Non-pigmented ciliary epithelial cell (primary cell): ENCODE data around the gene G6PC3.

Source experiments
- DNase-seq: peaks from one replicate; pipeline ENCODE4 v3.0.0-alpha.2; 2010; ENCODE audit warnings: low read depth

G6PC3 gene

GRCh38 chr17:44061446-44061845 lies 9.1 kb upstream of the G6PC3 start:
- DNase-seq: no peak

- no peak for DNase-seq
Measured at GRCh38 chr17:44062871-44063270, 7.7 kb upstream of the G6PC3 start.

GRCh38 chr17:44063704-44064639 lies 6.6 kb upstream of the G6PC3 start:
- no peak for DNase-seq

GRCh38 chr17:44065668-44066203 lies 4.8 kb upstream of the G6PC3 start:
- DNase-seq: no peak

- peak; percentile 54 for DNase-seq
Measured at GRCh38 chr17:44066204-44066930, 4.2 kb upstream of the G6PC3 start, which contains the start of gene LSM12. LSM12 (minus strand) TSS chr17:44066671; CDS start chr17:44066587, 84 bp downstream.

GRCh38 chr17:44067545-44067940 lies 3.0 kb upstream of the G6PC3 start:
- no peak for DNase-seq

GRCh38 chr17:44069974-44070454 lies 521 bp upstream of the G6PC3 start:
- DNase-seq: no peak

GRCh38 chr17:44071198-44071520 lies 624 bp downstream of the G6PC3 start:
- DNase-seq: peak; percentile 60

GRCh38 chr17:44071772-44072171 lies 1.2 kb downstream of the G6PC3 start:
- DNase-seq: no peak

GRCh38 chr17:44074231-44074910 lies 3.8 kb downstream of the G6PC3 start:
- no peak for DNase-seq

- DNase-seq: no peak
Measured at GRCh38 chr17:44074911-44075285, 4.4 kb downstream of the G6PC3 start.

GRCh38 chr17:44075598-44076293 lies 5.2 kb downstream of the G6PC3 start:
- no peak for DNase-seq

GRCh38 chr17:44076716-44077594 lies 6.4 kb downstream of the G6PC3 start:
- no peak for DNase-seq

GRCh38 chr17:44077595-44077909 lies 7.0 kb downstream of the G6PC3 start:
- no peak for DNase-seq

- no peak for DNase-seq
Measured at GRCh38 chr17:44078412-44078811, 7.9 kb downstream of the G6PC3 start.

- no peak for DNase-seq
Measured at GRCh38 chr17:44079877-44080821, 9.6 kb downstream of the G6PC3 start.

- DNase-seq: no peak
Measured at GRCh38 chr17:44081681-44082080, 11.1 kb downstream of the G6PC3 start.

- no peak for DNase-seq
Measured at GRCh38 chr17:44082256-44082927, 11.9 kb downstream of the G6PC3 start.

GRCh38 chr17:44083250-44083849 lies 12.8 kb downstream of the G6PC3 start:
- no peak for DNase-seq
